OCI-LY1 (cell line): ENCODE results near the gene TBC1D7.

Experiments
- CTCF ChIP-seq: fragments of 200-600 bp; sonication (generic), shearing (Covaris generic); IDR thresholded peaks from 2 replicates; pipeline ENCODE4 v1.5.1; 2017; ENCODE audit warnings: mild to moderate bottlenecking, antibody characterized with exemption, low read length, moderate library complexity, mixed read lengths
- EZH2 ChIP-seq: fragments of 200-600 bp; sonication (generic), shearing (Covaris generic); IDR thresholded peaks from 2 replicates; pipeline ENCODE4 v1.8.0; 2017; ENCODE audit warnings: borderline replicate concordance, mixed run types, mild to moderate bottlenecking, antibody characterized with exemption, low read length, moderate library complexity, mixed read lengths

- TF ChIP-seq CTCF (no peak), EZH2 (no peak)
Measured at GRCh38 chr6:13275435-13275989, 52.8 kb downstream of the TBC1D7 start.
